HEK293T (cell line): Measurements from ENCODE around the gene HCN1.

Experiments used
- CTCF ChIA-PET: fragments of 350-600 bp; formaldehyde crosslinking; extraction: SDS; loops from one replicate; lab custom pipeline; 2021; ENCODE audit warnings: antibody characterized with exemption, inconsistent platforms; lab: Yijun Ruan, JAX
- POLR2A ChIA-PET: fragments of 350-600 bp; formaldehyde crosslinking; extraction: SDS; loops from one replicate; lab custom pipeline; 2020; ENCODE audit warnings: antibody characterized with exemption, inconsistent platforms; lab: Yijun Ruan, JAX
- DNase-seq: peaks from one replicate; pipeline ENCODE4 v3.0.0; 2012; ENCODE audit warnings: mixed read lengths; ENCODE audit errors: extremely low spot score
- ARNT ChIP-seq: fragments of 450-650 bp; IDR thresholded peaks from 2 replicates; pipeline ENCODE4 v1.6.1; 2017; ENCODE audit warnings: mild to moderate bottlenecking
- BHLHE40 ChIP-seq: fragments of 450-650 bp; IDR thresholded peaks from 2 replicates; pipeline ENCODE4 v1.6.1; 2016; ENCODE audit warnings: mild to moderate bottlenecking, moderate library complexity, borderline replicate concordance
- CTBP1 ChIP-seq: fragments of 450-650 bp; IDR thresholded peaks from 2 replicates; pipeline ENCODE4 v1.6.1; 2016; ENCODE audit warnings: borderline replicate concordance
- ELF4 ChIP-seq: fragments of 450-650 bp; IDR thresholded peaks from 2 replicates; pipeline ENCODE4 v1.6.1; 2017; ENCODE audit warnings: antibody characterized with exemption
- FOXA1 ChIP-seq: fragments of 450-650 bp; IDR thresholded peaks from 2 replicates; pipeline ENCODE4 v1.6.1; 2016; ENCODE audit warnings: mild to moderate bottlenecking
- FOXK2 ChIP-seq: fragments of 450-650 bp; IDR thresholded peaks from 2 replicates; pipeline ENCODE4 v1.6.1; 2016; ENCODE audit warnings: mild to moderate bottlenecking
- FOXM1 ChIP-seq: fragments of 450-650 bp; IDR thresholded peaks from 2 replicates; pipeline ENCODE4 v1.6.1; 2017; ENCODE audit warnings: mild to moderate bottlenecking, borderline replicate concordance
- HDGF ChIP-seq: fragments of 450-650 bp; IDR thresholded peaks from 2 replicates; pipeline ENCODE4 v1.6.1; 2017; ENCODE audit warnings: antibody characterized with exemption, borderline replicate concordance
- L3MBTL2 ChIP-seq: fragments of 450-650 bp; conservative IDR thresholded peaks from 2 replicates; pipeline ENCODE4 v1.6.1; 2016; ENCODE audit warnings: mild to moderate bottlenecking
- LEF1 ChIP-seq: fragments of 450-650 bp; IDR thresholded peaks from 2 replicates; pipeline ENCODE4 v1.6.1; 2017; ENCODE audit warnings: mild to moderate bottlenecking, borderline replicate concordance
- NFRKB ChIP-seq: fragments of 450-650 bp; IDR thresholded peaks from 2 replicates; pipeline ENCODE4 v1.6.1; 2016; ENCODE audit warnings: mild to moderate bottlenecking, moderate library complexity
- SP1 ChIP-seq: fragments of 450-650 bp; IDR thresholded peaks from 2 replicates; pipeline ENCODE4 v1.6.1; 2017
- SUZ12 ChIP-seq: fragments of 450-650 bp; IDR thresholded peaks from 2 replicates; pipeline ENCODE4 v1.6.1; 2016; ENCODE audit warnings: mild to moderate bottlenecking
- TARDBP ChIP-seq: fragments of 450-650 bp; IDR thresholded peaks from 2 replicates; pipeline ENCODE4 v1.6.1; 2016
- ZNF384 ChIP-seq: fragments of 450-650 bp; IDR thresholded peaks from 2 replicates; pipeline ENCODE4 v1.6.1; 2016
- TF ChIP-seq, protein P1 (sequence below): fragments of 450-650 bp; IDR thresholded peaks from 2 replicates; pipeline ENCODE4 v1.6.1; 2016

HCN1 gene

DNA sequence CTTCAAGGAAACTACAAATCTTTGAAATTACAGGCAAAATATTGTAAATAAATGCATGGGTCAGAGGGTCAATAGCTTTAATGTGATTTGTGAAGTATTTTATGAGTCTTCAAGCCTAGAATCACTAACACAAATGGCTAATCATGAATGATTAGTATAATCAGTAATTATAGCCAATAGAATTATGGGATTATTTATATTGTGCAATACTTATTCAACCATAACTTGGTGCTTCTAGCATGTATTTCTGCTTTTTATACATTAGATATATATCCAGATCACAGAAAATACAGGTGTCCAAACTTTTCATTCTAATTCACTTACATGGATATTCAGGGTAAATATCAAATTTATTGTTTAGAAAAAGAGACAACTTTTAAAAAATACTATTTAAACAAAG lies 12.1 kb downstream of the HCN1 start:
- TF ChIP-seq LEF1 (no peak), SP1 (no peak), HDGF (no peak), ELF4 (no peak), L3MBTL2 (no peak), BHLHE40 (no peak), FOXA1 (no peak), TARDBP (no peak), ZNF384 (no peak), FOXK2 (no peak), NFRKB (no peak), FOXM1 (no peak), ARNT (no peak), CTBP1 (no peak), SUZ12 (no peak)
- TF ChIP-seq, protein P1, sequence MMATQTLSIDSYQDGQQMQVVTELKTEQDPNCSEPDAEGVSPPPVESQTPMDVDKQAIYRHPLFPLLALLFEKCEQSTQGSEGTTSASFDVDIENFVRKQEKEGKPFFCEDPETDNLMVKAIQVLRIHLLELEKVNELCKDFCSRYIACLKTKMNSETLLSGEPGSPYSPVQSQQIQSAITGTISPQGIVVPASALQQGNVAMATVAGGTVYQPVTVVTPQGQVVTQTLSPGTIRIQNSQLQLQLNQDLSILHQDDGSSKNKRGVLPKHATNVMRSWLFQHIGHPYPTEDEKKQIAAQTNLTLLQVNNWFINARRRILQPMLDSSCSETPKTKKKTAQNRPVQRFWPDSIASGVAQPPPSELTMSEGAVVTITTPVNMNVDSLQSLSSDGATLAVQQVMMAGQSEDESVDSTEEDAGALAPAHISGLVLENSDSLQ, result no peak
- POLR2A ChIA-PET, result no interaction called here
- CTCF ChIA-PET, result interaction anchor here (1.4 kb wide), 1 partner anchor 12 kb away, joined by 3 read pairs; the partner anchor contains the start of gene HCN1
- no peak for DNase-seq

GRCh38 chr5:45680950-45681349 lies 15.2 kb downstream of the HCN1 start:
- CTCF ChIA-PET, result no interaction called here
- TF ChIP-seq, protein P1, result no peak
- TF ChIP-seq ZNF384, result no peak
- DNase-seq, result no peak
- POLR2A ChIA-PET, result no interaction called here

GRCh38 chr5:45677524-45677923 lies 18.7 kb downstream of the HCN1 start:
- POLR2A ChIA-PET, result no interaction called here
- CTCF ChIA-PET, result no interaction called here
- no peak for DNase-seq
- TF ChIP-seq L3MBTL2, result no peak
- TF ChIP-seq ZNF384, result no peak
- no peak for TF ChIP-seq HDGF
- TF ChIP-seq, protein P1, result no peak
- no peak for TF ChIP-seq SP1
- TF ChIP-seq ARNT, result no peak
- no peak for TF ChIP-seq BHLHE40
- TF ChIP-seq FOXM1, result no peak
- TF ChIP-seq LEF1, result no peak
- no peak for TF ChIP-seq CTBP1
- no peak for TF ChIP-seq TARDBP
- no peak for TF ChIP-seq FOXA1
- no peak for TF ChIP-seq NFRKB
- TF ChIP-seq ELF4, result no peak
- no peak for TF ChIP-seq SUZ12
- TF ChIP-seq FOXK2, result no peak

DNA sequence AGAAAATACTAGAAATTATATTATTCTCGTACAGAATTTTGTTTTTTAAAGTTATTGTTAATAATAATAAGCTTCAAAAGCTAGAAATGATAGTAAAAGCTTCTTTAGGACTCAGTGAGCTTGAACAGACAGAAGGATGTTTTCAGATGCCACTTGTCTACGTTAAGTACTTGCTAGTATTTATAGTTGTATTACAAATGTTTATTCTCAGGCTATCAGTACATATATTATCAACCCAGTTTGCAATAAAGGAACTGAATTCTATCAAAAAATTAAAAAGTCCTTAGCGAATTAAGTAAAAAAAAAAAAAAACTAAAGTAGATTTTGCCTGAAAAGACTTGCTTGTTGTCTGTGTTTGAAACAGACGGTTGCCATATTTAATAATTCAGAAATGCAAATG lies 23.9 kb downstream of the HCN1 start:
- CTCF ChIA-PET, result no interaction called here
- no peak for DNase-seq
- TF ChIP-seq ZNF384, result no peak
- no peak for TF ChIP-seq SUZ12
- no peak for TF ChIP-seq SP1
- no peak for TF ChIP-seq ELF4
- TF ChIP-seq FOXA1, result no peak
- no peak for TF ChIP-seq ARNT
- no peak for TF ChIP-seq LEF1
- no peak for TF ChIP-seq NFRKB
- TF ChIP-seq, protein P1, result no peak
- no peak for TF ChIP-seq BHLHE40
- TF ChIP-seq CTBP1, result no peak
- TF ChIP-seq HDGF, result no peak
- no peak for TF ChIP-seq FOXM1
- TF ChIP-seq TARDBP, result no peak
- no peak for TF ChIP-seq L3MBTL2
- no peak for TF ChIP-seq FOXK2
- POLR2A ChIA-PET, result no interaction called here

- TF ChIP-seq SP1 (no peak), SUZ12 (no peak), ZNF384 (no peak), L3MBTL2 (no peak), FOXA1 (no peak), NFRKB (no peak), TARDBP (no peak), ARNT (no peak), FOXM1 (no peak), ELF4 (no peak), BHLHE40 (no peak), LEF1 (no peak)
- TF ChIP-seq, protein P1, result no peak
- CTCF ChIA-PET, result no interaction called here
- POLR2A ChIA-PET, result no interaction called here
- no peak for DNase-seq
Measured at GRCh38 chr5:45648744-45649143, 47.4 kb downstream of the HCN1 start.
